GM19043 (cell line): ENCODE results near the gene ZFYVE28.
"Not testable (repeated sequence)": the region's sequence is repeated elsewhere in the genome, so short reads cannot be mapped to it uniquely, and the experiment has no call there.

ENCODE experiments used
- ATAC-seq: cut with Tn5 transposase; IDR thresholded peaks from one replicate; pipeline ENCODE4 v1.9.1; 2021; ENCODE audit warnings: low read depth; ENCODE audit not compliant: unreplicated experiment

The ZFYVE28 gene

DNA sequence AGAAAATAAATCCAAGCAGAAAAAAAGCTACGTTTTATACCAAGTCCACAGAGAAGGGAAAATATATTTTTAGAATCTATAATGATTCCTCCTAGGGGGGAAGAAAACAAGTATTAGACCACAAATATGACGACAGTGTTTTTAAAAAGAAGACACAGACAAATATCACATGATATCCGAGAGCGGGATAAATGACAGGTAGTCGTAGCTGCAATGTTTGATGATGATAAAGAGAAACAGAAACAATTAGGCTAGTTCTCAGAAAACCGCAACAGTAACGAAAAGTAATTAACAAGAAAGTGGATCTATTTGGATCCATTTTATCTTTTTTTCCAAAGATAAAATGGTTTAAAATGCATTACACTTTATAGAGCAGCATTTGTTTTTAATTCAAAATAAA, 177.4 kb downstream of the ZFYVE28 start:
- no peak for ATAC-seq

- no peak for ATAC-seq
Measured at GRCh38 chr4:2236944-2237666, 181.3 kb downstream of the ZFYVE28 start.

DNA sequence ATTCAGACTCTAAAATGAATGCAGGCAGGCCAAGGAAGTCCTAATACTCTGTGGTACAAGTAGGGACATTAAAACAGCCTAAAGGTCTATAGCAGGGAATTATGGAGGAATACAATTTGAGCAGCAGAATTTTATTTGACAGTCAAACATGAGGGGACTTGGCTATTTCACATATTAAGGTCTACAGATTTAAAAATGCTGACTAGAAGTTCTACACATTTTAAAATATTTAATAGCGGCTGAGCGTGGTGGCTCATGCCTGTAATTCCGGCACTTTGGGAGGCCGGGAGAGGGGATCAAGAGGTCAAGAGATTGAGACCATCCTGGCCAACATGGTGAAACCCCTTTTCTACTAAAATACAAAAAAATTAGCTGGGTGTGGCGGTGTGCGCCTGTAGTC, 187.4 kb downstream of the ZFYVE28 start:
- no peak for ATAC-seq

DNA sequence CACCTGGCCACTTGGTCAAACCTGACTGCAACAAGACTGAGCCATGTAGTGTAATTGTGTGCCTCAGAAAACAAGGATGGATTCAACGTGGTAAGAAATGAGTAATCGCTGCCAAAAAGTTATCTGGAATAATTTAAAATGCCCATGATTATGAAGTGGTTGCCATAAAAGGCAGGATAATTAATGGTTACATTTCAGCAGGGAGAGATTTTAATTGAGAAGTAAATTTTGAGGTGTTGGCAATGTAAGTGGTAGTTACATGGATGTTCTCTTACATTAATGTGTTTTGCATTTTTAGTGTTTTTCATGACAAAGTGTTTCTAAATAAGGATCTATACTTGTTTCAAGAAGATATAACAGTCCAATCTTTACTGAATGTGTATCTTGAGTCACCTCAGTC, 192.2 kb downstream of the ZFYVE28 start:
- ATAC-seq: no peak

GRCh38 chr4:2222838-2223237, 195.6 kb downstream of the ZFYVE28 start:
- ATAC-seq: no peak

DNA sequence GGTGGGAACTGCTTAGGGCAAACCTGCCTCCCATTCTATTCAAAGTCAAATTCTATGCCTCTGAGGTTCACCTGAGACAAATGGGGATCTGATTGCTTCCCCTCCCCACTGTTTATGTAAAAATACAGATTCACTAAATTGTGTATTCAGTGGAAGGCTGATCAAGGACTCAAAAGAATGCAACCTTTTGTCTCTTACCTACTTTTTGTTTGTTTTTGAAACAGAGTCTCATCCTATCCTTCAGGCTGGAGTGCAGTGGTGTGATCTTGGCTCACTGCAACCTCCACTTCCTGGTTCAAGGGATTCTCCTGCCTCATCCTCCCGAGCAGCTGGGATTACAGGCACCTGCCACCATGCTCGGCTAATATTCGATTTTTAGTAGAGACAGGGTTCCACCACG, 197.1 kb downstream of the ZFYVE28 start:
- ATAC-seq: not testable (repeated sequence)

DNA sequence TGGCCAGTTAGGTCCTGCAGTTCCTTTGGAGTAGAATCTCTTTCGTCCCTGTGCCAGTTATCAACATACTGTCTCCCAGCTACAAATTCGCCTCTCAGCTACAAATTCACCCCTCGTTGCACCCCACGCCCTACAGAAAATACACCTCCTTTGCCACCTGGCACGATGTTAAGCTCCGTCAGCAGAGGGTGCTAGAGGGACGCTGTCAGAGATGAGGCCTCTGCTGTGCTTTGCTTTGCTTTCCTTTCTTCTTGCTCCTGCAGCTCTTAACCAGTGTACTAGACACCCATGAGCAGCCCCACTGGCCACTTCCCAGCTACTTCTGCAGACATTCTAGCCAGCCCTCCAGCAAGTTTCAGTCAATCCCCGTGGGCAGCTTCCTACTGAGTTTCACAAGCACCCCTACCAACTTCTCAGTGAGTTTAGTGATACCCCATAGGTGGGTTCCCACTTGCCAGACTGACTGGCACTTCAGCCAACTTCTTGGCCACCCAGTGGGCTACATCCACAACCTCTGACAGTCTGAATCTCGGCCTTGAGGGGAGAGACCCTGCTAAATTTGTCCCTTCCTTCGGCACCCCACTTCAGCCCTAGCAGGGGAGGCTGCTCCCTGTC, 198.3 kb downstream of the ZFYVE28 start:
- no peak for ATAC-seq
